COR-L47 (cell line): ENCODE results near the gene SVEP1.
"Not testable (repeated sequence)": the region's sequence is repeated elsewhere in the genome, so short reads cannot be mapped to it uniquely, and the experiment has no call there.

Source experiments
- DNase-seq: peaks from one replicate; lab custom pipeline; 2025; lab: John Stamatoyannopoulos, UW

SVEP1 gene

GRCh38 chr9:110578575-110579033 is 937 bp downstream of the SVEP1 start:
- no peak for DNase-seq

DNA sequence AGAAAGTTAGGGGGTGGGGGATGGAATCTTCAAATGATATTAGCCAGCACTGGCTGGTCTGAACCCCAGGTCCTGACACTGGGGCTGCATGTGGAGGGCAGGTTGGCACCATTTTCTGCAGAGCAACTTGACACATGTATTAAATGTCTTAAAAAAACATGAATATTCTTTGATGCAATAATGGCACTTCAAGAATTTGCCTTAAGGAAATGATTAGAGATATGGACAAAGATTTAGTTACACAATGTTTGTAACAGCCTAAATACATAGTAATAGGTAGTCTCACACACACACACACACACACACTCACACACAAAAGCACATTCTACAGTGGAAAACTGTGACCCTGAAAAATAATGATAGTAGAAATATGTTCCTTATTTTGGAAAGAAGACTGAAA is 3.6 kb downstream of the SVEP1 start:
- no peak for DNase-seq

- no peak for DNase-seq
These were observed 4.4 kb downstream of the SVEP1 start for GRCh38 chr9:110575169-110575568.

DNA sequence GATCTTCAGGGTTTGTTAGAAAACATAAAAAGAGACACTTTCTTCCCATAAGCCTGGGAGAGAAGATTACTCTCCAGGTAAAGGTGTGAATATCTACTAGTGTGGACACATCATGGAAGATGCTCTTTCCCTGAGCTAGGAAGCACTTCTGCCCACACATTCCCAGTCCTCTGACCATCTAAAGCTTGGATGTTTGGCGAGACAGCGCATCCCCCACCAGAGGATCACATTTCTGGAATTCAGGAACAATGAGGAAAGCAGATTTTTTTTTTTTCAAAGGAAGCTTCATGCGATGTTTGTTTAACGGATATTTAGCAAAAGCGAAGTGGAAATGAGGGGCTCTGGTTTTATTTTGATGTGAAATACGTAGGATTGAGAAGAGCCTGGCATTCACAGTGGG is 6.2 kb downstream of the SVEP1 start:
- no peak for DNase-seq

DNA sequence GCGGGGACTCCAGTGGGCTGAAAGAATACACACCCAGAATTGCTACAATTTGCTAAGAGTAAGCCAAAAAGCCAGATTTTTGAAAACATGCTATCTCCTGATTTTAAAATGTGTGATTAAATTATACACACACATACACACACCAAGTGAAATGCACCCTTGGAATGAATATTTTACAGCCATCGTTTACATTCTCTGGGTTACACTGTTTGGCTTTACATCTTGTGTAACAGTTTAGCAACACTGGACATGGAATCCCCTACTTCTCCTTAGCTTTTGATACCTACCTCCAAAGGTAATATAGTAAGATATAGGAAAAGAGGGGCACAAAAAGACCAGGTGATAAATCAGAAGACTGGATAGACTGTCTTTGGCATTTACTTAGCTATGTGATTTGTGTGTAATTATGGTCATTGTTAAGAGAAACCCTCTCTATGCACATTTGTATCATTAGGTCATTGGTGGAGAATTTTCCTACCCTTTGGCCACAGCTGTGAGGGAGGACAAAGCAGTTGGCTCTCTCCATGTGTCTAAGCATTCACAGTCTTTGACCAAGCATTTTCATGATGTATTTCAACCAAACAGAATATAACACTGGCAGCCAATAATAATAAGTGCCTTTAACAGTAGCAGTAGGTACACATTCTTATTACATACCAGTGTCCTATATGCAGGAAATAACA is 7.6 kb downstream of the SVEP1 start:
- DNase-seq, result no peak

DNA sequence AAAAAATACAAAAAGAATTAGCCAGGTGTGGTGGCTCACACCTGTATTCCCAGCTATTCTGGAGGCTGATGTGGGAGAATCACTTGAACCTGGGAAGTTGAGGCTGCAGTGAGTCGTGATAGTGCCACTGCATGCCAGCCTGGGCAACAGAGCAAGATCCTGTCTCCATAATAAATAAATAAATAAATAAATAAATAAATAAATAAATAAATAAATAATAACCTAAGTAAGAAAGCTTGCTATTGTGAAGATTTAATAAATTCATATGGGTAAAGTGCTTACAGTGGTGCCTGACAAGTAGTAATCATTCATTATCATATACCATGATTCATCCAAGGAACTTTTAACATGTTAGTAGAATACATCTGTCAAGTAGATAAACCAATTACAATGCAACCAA is 13.4 kb downstream of the SVEP1 start:
- DNase-seq, result no peak

GRCh38 chr9:110561826-110562225 is 17.7 kb downstream of the SVEP1 start:
- no peak for DNase-seq

- no peak for DNase-seq
These were observed 19.7 kb downstream of the SVEP1 start for GRCh38 chr9:110559869-110560268.

GRCh38 chr9:110555551-110556331 is 23.8 kb downstream of the SVEP1 start:
- DNase-seq, result no peak

GRCh38 chr9:110546411-110546871 is 33.1 kb downstream of the SVEP1 start:
- no peak for DNase-seq

DNA sequence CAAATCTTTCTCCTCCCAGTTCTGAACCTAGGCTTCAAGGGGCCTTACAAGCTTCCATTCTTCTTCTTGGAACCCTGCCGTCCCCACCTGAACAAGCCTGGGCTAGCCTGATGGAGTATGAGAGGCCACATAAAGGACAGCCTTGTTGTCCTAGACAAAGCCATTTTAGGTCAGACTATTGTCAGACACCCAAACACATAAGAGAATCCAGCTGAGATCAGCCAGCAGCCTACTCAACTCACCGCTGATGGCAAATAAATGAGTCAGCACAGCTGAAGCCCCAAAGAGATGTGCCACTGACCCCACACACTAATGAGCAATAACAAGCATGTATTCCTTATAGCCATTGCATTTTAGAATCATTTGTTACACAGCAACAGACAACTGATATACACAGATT is 33.8 kb downstream of the SVEP1 start:
- DNase-seq, result no peak

- no peak for DNase-seq
These were observed 35.9 kb downstream of the SVEP1 start for GRCh38 chr9:110543631-110544051.

GRCh38 chr9:110541950-110542349 is 37.6 kb downstream of the SVEP1 start:
- no peak for DNase-seq

GRCh38 chr9:110538647-110539041 is 40.9 kb downstream of the SVEP1 start:
- DNase-seq, result no peak

GRCh38 chr9:110537841-110538646 is 41.5 kb downstream of the SVEP1 start:
- DNase-seq, result no peak

DNA sequence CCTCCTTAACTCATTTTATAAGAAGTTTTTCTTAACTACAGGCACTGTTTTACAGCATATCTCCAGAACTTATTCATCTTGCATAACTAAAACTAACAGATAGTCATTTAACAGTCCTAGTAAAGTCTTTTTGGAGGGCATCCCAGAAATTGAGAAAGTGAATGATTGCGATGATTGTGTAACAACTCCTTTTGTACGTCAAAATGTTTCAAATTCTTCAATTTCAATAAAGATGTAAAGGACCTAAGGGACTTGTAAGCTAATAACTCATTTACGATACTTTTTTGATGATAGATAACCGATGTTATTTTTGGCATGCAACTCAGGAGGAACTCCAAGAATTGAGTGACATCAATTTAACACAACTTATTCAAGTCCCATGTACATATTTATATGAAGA is 42.7 kb downstream of the SVEP1 start:
- no peak for DNase-seq

DNA sequence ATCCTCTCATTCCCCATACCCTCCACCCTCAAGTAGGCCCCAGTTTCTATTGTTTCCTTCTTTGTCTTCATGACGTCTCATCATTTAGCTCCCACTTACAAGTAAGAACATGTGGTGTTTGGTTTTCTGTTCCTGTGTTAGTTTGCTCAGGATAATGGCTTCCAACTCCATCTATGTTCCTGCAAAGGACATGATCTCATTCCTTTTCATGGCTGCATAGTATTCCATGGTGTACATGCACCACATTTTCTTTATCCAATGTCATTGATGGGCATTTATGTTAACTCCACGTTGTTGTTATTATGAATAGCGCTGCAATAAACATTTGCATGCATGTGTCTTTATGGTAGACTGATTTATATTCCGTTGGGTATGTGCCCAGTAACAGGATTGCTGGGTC is 45.4 kb downstream of the SVEP1 start:
- DNase-seq, result not testable (repeated sequence)

DNA sequence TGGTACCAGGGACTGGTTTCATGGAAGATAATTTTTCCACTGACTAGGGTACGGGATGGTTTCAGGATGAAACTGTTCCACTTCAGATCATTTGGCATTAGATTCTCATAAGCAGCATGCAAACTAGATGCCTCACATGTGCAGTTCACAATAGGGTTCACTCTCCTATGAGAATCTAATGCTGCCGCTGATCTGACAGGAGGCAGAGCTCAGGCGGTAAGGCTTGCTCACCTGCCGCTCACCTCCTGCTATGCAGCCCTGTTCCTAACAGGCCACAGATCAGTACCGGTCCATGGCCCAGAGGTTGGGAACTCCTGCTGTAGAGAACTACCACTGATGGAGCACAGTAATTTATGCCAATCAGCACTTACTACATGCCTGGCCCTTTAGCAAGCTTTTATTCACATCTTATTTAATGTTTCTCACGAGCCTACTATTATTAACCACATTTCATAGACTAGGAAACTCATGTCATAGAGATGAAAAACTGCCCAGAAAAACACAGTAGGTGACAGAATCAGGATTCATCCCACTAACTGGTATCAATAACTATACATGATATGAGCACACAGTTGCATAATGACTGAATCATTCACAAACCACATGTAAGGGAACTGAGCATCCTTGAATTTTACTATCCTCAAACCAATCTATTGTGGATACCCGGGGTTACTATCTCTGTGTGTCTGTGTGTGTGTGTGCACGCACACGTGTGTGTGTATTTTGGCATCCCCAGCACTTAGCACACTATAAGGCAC is 46.5 kb downstream of the SVEP1 start:
- no peak for DNase-seq

DNA sequence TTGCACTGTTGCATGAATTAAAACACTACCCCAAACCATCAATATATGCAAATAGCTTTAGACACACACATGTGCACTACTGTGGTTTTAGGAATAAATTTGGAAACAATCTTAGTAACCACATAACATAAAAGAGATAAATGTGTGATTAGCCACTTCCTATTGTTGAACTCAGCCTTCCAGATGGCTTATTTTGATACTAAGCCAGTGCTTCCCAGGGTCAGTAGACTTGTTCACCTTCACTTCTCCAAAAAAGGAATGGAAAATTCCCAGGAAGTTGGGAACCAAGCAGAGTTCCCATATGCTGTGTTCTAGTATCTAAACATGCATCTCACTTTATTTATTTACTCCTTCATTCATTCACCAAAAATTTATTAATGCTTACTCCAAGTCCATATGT is 47.8 kb downstream of the SVEP1 start:
- DNase-seq, result no peak

DNA sequence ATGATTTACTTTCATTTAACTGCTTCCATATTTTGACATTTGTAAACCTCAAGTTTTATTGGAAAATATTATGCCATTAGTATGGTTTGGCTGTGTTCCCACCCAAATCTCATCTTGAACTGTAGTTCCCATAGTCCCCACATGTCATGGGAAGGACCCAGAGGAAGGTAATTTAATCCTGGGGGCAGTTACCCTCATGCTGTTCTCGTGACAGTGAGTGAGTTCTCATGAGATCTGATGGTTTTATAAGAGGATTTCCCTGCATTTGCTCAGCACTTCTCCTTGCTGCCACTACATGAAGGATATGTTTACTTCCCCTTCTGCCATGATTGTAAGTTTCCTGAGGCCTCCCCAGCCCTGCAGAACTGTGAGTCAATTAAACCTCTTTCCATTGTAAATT is 48.3 kb downstream of the SVEP1 start:
- not testable (repeated sequence) for DNase-seq

DNA sequence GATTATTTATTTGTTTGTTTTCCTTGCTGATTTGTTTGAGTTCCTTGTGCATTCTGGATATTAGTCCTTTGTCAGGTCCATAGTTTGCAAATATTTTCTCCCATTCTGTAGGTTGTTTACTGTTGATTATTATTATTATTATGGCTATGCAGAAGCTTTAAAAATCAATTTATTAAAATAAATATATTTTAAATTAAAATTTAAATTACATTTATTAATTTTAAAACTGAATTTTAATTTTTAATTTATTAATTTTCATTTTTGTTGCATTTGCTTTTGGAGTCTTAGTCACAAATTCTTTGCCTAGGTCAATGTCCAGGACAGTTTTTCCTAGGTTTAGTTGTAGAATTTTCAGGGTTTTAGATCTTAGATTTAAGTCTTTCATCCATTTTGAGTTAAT is 50.9 kb downstream of the SVEP1 start:
- no peak for DNase-seq

GRCh38 chr9:110526426-110526825 is 53.1 kb downstream of the SVEP1 start:
- DNase-seq, result no peak
